HG03060 (cell line): Measurements from ENCODE around the gene CFAP298.
"Not testable (repeated sequence)": the region's sequence is repeated elsewhere in the genome, so short reads cannot be mapped to it uniquely, and the experiment has no call there.

ENCODE experiments used
- ATAC-seq: cut with Tn5 transposase; IDR thresholded peaks from one replicate; pipeline ENCODE4 v1.9.1; 2021; ENCODE audit warnings: low read depth, moderate number of reproducible peaks; ENCODE audit not compliant: unreplicated experiment

CFAP298 gene

DNA sequence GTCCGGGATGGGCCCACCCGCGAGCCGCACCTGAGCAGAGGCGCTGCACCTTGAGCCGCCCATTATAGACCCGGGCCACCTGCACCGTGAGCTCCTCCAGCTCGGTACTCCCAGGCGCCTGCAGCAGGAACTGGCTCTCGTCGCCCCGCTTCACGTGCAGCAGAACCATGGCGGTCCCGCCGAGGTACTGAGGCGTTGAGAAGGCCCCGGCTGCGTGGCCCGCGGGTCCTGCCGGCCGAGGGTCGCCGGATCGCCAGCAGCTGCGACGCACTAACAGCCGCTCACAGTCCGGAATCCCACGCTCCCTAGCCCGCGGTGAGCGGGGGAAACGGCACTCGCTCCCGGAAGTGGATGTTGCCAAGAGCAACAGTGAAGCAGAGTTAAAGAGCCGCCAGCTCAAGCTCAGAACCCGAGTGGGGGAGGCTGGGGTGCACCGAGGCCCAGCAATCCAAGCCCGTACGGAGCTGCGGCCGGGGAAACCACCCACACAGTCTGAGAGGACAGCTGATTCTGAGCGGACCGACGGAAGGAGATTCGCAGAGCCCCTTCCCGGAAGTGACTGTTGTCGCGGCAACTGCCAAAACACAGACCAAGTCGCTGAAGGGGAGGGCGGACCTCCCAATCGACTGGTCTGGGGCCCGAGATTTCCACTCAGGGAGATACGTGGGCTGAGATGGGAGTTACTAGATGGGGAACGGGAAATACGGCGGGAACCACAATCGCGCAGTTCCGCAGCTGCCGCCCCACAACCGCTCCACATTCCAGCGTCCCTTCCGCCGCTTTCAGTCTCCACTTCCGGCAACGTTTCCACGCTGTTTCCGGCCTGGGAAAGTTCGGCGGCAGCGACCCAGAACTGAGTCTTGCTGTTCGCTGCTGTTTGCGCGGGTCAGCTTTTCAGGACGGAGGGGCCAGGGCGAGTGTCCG is at the start of gene CFAP298:
Gene CFAP298, minus strand, starts transcription at position 303 of the 924 bp plus-strand sequence. Its CDS starts 134 bp downstream, at position 169.
- peak; percentile 90 for ATAC-seq

DNA sequence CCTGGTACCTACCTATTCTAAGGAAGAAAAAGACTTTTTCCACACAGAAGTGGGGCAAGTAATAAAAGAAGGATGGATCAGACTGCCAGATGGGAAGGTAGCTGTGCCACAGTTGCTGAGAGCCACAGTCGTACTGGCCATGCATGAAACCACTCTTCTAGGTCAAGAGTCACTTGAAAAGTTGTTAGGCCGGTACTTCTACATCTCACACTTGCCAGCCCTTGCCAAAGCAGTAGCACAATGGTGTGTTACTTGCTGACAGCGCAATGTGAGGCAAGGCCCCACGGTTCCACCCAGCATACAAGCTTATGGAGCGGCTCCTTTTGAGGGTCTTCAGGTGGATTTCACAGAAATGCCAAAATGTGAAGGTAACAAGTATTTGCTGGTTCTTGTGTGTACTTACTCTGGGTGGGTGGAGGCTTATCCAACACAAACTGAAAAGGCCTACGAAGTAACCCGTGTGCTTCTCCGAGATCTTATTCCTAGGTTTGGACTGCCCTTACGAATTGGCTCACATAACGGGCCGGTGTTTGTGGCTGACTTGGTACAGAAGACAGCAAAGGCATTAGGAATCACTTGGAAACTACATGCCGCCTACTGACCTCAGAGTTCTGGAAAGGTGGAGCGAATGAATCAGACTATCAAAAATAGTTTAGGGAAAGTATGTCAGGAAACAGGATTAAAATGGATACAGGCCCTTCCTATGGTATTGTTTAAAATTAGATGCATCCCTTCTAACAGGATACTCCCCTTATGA is 49.0 kb upstream of the CFAP298 start:
- not testable (repeated sequence) for ATAC-seq

DNA sequence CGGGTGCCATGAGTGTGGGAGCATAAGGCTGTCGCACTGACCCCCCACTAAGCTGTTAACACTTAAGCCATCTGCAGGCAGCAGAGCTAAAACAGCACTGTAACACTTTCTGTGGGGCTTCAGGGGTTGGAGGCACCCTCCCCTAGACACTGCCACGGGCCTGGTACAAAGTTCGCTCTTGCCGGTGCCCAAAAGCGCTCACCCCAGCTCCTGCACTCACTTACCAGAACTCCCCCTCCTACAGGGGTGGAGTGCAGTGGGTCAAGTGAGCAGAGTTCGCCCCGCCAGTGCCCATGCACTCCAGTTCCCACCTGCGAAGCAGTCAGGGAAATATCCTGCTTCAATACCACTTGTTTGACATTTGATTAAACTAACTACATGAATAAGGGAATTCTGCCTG is 46.3 kb upstream of the CFAP298 start:
- no peak for ATAC-seq

- ATAC-seq, result no peak
These were observed 41.2 kb upstream of the CFAP298 start for GRCh38 chr21:32653326-32653901.

DNA sequence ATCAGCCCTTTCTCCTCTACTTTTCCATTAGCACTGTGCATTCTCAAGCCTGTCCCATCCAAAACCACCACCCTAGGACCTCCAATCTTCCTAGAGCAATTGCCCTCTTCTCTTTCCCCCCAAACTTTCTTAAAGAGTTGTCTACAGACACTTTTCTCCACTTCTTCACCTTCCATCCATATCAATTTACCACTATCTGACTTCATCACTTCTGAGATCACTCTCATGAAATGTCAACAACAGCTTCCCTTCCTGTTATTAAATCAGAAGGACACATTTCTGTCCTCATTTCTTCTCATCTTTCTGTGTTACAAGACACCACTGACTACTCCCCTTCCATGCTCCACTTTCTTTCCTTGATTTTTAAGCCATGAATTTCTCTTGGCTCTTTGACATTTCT is 36.0 kb upstream of the CFAP298 start:
- no peak for ATAC-seq

DNA sequence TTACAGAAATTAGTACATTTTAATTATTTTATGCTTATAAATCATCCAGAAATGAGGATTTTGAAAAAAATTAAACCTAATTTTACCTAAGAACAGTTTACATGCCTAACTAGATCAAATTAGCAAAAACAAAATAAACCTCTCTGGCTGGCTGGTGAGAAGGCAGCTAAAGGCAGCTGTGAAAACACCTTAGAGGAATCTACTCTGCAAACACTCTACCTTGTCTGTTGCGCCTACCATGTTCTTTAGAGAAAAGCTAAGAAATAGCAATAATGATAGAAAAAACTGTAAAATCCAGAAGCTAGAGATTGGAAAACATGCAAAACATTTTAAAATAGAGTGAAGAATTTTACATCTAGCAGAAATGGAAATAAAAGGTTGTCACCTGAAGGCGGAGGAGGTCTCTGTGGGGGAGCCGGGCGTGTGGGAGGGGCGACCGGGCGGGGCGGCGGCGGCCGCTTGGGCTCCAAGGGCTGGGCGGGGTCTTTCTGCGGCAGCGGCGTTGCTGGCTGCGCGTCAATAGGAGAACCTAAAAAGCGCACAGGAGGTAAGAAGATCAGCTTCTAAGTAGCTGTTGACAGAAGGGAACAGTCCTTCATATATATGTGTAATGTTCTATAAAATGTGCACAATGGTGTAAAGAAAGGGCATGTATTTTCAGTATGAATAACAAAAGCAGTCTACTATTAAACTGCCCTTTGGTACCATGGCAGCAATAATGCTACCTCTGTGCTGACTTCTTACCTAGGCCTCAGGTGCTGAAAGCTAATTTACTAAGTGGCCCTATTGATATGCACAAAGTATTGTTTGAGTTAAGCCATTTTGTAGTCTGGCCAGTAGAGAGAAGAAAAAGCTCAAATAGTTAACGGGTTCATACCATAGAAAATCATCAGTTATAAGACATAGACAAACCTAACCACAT is 33.3 kb upstream of the CFAP298 start:
- ATAC-seq, result no peak

DNA sequence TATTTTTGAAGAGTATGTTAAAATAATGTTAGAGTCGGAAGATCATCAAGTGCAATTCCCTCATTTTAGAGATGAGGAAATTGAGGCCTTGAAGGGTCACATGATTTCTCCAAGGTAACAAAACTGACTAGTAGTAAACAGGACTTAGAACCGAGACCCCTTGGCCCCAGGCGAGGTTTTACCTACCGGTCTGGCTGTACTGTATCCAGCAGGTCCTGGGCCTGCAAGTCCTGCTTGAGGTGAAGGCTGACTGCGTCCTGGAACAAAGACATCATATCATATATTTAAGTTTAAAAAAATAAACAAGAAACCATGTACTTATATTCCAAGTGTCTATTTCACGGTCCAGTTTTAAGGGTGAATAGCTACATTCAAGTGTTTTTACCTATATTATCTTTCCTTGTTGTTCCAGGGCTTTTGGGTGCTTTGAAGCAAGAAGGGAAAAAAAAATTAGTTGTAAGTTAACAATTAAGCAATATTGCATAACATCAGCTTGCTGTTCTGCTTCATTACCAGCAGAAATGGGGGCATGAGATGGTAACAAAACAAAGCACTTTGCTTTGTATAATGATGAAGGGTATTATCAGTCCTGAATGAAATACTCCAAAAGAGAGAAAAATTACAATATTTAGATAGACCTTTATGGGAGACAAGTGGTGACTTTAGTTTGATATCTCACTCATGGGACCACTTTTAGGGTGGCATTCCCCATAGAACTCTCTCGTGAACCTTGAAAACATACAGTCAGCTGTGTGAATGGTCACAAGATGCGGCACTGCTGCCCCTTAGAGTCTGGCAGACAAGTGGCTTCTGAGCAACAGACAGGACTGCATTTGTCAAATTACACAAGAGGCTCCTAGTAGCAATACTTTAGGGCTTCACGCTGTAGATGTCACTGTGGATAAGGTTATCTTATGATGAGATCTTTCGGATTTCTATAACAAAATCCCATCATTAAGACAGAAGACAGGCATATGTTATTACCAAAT is 29.8 kb upstream of the CFAP298 start:
- ATAC-seq, result no peak

DNA sequence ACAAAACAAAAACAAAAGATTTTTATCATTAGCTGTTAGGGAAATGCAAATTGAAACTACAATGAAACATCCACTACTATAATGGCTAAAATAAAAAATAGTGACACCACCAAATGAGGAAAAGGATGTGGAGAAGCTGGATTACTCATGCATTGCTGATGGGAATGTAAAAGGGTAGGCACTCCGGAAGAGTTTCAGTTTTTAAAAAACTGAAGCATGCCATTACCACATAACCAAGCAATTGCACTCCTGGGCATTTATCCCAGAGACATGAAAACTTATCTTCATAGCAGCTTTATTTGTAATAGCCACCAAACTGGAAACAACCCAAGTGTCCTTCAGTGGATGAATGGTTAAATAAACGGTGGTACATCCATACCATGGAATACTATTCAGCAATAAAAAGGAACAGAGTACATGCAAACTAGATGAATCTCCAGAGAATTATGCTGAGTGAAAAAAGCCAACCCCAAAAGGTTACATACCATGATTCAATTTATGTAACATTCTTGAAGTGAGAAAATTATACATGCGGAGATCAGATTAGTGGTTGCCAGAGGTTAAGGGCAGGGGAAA is 14.5 kb upstream of the CFAP298 start:
- no peak for ATAC-seq

DNA sequence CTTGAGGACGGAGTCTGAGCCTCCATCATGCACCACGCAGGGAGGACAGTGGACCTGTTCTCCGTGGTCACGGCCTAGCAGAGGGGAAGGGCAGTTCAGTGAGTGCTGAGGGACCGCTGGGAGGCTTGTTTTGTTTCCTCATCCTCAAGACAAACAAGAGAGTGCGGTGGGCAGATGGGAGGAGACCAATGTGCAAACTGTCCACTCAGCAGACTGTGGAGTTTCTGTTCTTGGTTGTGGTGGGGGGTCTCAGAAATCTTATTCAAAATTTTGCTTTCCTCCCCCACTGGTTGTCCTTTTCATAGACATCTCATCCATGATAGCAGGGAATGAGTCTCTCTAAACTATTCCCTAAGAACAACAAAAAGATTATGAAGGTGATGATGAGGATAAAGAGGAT is 6.0 kb upstream of the CFAP298 start:
- not testable (repeated sequence) for ATAC-seq

DNA sequence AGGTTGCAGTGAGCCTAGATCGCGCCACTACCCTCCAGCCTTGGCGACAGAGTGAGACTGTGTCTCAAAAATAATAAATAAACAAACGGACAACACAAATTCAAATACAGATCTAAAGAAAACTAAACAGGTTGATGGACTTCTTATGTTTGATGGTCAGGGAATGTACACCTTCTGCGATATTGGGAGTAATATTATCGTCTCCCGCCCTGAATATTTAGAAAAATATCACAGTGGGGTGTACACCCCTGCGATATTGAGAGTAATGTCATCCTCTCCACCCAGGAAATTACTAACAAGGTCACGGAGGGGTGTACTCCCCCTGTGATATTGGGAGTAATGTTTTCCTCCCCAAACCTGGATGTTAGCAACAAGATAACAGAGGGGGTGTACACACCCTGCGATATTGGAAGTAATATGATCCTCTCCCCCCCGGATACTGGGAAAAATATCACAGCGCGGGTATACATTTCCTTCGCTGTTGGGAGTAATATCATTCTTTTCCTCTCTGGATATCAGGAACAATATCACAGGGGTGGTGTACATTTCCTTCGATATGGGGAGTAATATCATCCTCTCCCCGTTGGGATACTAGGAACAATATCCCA is 1.4 kb upstream of the CFAP298 start:
- no peak for ATAC-seq

DNA sequence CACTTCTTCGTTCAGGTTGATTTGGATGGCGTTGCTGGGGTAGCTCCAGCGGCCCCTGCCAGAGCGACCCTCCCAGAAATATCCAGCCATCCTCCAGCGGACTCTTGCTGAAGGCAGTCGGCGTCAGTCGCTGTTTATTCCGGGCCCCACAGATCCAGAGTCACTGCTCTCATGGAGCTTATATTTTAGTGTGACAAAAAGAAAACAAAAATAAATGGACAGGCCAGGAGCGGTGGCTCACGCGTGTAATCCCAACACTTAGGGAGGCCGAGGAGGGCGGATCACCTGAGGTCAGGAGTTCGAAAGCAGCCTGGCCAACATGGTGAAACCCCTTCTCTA is 791 bp upstream of the CFAP298 start:
- no peak for ATAC-seq

GRCh38 chr21:32611471-32611997 is 643 bp downstream of the CFAP298 start:
- no peak for ATAC-seq

GRCh38 chr21:32610940-32611339 is 1.2 kb downstream of the CFAP298 start:
- ATAC-seq, result not testable (repeated sequence)

GRCh38 chr21:32608851-32609250 is 3.3 kb downstream of the CFAP298 start:
- ATAC-seq, result no peak

DNA sequence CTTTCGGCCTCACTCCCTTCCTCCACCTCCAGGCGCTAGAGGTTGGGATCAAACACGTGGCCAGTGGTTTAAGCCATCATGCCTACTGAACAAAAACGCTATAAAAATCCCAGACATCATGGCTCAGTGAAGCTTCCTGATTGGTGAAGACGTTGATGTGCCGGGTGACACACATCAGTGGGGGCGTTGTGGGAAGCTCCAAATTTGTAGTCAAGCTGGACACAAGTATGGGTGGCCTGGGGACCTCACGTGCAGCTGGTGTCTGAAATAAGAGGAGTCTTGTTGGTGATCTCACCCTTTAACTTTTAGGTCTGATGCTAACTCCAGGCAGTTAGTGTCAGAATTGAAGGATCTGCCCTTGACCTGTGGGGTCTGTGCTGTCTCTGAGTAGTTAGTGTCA is 6.7 kb downstream of the CFAP298 start:
- ATAC-seq, result no peak

- no peak for ATAC-seq
These were observed 7.7 kb downstream of the CFAP298 start for GRCh38 chr21:32604464-32604863.

GRCh38 chr21:32603131-32603530 is 9.0 kb downstream of the CFAP298 start:
- no peak for ATAC-seq

- ATAC-seq, result no peak
These were observed 10.1 kb downstream of the CFAP298 start for GRCh38 chr21:32602099-32602498.
